ENCODE results near the gene PITX2.

Gene PITX2

DNA sequence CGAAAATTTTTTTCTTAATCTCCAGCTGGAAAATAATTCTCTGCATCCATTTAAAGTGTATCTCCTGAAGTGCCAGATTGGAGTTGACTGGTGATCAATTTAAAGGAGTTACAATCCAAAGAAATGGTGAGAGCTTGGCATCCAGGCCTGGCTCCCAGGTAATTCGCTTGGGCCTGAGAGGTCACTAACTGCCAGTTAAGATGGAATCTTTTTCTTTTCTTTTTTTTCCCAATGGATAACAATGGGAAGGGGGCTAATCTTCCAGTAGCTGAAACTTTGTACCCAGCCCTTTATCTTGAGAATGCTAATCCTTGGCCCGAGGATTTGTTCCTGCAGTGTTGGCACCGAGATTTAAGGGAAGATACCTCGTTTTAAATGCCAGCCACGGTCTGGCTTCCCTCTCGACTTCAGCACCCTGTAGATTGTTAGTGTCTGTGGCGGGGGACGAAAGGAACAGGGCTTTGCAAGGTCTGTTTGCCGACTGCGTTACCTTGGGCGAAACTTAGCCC, 13.3 kb upstream of the PITX2 start:
- TF ChIP-seq, protein P1, sequence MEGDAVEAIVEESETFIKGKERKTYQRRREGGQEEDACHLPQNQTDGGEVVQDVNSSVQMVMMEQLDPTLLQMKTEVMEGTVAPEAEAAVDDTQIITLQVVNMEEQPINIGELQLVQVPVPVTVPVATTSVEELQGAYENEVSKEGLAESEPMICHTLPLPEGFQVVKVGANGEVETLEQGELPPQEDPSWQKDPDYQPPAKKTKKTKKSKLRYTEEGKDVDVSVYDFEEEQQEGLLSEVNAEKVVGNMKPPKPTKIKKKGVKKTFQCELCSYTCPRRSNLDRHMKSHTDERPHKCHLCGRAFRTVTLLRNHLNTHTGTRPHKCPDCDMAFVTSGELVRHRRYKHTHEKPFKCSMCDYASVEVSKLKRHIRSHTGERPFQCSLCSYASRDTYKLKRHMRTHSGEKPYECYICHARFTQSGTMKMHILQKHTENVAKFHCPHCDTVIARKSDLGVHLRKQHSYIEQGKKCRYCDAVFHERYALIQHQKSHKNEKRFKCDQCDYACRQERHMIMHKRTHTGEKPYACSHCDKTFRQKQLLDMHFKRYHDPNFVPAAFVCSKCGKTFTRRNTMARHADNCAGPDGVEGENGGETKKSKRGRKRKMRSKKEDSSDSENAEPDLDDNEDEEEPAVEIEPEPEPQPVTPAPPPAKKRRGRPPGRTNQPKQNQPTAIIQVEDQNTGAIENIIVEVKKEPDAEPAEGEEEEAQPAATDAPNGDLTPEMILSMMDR (IDR thresholded peaks at IDR 0.05; ENCODE audit: insufficient read depth, missing control alignments) = no peak
- DNase-seq (ENCODE audit: insufficient read length, low spot score) (no peak), FAIRE-seq (no peak)

DNA sequence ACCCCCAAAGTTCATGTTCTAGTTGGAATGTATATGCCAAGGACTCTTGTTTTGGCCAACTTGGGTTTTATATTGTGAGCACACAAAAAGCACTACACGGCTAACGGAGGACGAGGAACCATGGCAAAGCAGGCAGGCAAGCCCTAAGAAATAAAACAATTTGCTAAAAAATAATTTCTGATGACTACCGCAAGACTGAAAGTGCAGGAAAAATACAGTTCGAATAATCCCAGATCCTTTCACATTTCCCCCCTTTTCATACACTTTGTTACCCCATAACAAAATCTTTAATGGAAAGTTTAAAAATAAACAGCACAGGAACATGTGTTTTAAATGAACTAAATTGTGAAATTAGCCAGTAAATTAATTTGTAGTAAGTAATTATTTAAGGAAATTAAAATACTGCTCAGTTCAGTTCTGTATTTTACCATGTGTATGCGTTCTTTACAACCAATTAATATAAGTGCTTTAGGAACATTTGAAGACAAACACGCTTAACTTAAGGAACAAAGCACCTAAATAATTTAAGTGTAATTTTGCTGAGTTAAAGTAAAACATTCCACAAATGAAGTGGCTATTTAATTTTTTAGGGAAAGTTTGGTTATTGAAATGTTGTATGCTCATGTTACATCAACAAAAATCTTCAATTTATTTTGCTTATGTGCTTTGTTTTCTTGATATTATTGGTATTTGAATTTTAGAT, 12.4 kb upstream of the PITX2 start:
- DNase-seq (ENCODE audit: insufficient read length, low spot score) (no peak), FAIRE-seq (no peak)
- TF ChIP-seq, protein P1 (IDR thresholded peaks at IDR 0.05; ENCODE audit: insufficient read depth, missing control alignments) = no peak

DNA sequence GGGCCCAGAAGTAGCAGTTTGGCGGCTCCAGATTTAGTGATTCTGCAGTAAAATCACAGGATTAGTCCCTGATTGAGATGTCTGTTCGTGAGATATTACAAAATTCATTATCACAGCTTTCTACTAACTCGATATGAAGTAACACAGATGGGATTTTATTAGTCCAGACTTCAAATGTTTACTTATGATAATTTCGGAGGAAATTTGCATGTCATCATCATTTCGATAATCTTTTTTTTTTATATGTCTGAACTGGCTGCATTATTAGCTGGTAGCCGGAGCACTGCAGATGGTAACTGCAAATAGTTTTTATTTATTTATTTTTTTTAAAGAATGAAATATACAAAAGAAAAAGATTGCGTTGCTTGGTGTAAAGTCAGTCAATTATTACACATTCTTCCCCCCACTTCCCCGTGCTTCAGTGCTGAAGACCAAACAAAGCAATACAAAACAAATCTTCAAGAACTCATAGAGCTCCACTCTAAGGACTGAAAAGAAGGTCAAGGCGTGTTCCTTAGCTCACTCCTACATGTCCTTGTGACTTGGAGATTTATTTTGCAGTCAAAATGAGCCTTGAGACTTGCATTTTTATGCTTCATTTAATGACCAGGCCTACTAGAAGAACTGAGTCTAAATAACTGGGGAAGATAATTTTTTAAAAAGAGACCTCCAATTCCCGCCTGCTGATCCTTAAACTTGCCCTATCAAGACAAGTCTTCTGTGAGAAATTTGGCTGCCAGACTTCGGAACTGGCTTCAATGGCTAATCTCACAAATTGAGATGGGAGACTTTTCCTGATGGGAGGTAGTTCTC, 11.7 kb upstream of the PITX2 start:
- TF ChIP-seq, protein P1 (IDR thresholded peaks at IDR 0.05; ENCODE audit: insufficient read depth, missing control alignments) = no peak
- DNase-seq (ENCODE audit: insufficient read length, low spot score) (no peak), FAIRE-seq (no peak)

DNA sequence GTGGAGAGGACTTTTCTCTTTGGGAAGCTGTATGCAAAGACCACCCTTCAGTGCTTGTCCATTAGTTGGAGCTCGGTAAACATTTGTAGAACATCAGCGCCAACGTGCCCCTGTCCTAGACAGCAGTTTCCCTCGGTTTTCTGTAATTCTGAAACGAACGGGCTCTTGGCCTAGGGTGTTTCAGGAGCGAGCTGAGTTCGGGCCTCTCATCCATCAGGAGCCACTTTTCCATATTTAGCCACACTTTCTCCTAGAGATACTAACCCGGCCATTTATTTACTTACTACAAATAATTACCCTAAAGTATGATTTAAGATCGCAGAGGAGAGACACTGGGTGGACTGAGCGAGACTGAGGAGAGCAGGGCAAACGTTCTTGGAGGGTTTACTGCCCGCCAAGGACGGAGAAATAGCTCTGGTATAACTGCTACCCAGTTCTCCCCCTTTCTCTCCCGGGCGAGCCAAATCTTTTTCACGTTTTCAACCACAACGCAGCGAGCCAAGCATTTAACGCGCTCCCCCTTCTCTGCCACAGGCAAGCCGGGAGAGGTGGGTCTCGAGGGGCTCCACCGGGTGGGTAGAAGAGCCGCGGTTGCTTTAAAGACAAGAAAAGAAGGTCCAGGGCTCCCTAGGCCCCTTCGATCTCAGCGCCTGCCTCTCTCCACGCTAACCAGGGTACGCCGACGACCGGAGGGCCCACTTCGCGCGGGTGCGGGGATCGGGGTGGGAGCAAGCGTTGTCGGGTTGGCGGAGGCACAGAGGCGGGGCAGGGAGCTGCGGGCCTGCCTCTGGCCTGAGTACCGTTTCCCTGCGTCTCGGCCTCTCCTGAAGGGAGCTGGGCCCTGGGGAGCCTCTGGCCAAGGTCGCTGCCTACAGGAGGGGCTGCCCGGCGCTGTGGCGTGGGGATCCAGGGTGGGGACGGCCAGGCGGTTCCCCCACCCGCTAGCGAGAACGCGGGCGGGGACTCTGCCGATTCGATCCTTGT, 10.8 kb upstream of the PITX2 start:
- FAIRE-seq (no peak), DNase-seq (ENCODE audit: insufficient read length, low spot score) (no peak)

DNA sequence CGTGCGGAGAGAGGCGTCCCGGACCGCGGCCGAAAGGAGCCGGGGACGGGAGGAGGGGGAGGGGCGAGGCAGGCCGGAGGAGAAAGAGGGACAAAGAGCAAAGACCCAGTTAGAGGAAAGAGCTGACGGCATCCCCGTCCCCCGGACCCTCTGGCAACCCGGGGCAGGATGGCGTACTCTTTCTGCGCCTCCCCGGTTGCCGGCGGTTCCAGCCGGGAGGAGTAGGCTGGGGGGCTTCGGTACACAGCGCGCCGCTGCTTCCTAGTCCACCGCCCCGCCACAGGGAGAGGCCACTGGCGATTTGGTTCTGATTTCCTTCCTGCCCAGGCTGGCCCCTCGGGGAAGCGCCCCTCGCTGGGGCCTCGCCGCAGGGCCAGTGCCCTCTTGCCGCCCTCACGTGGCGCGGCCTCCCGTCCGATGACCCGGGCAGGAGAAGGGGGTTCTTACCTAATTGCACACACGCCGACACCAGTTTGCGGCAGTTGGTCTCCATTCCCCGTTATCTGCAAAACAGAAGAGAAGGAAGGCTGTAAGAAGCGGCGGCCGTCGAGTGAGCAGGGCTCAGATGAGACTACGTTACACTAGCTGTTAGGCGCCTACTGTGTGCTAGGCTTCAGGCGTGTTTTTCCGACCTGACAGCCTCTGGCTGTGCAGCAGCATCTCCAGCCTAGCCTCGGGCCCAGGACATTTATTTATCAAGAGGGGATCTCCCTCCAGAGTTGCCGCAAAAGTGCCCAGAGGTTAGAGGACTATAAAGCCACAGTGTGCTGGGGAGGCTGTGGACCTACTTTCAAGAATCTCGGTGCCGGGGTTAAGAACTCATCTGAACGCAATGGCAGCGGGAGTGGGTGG, 9.9 kb upstream of the PITX2 start:
- TF ChIP-seq, protein P1 (IDR thresholded peaks at IDR 0.05; ENCODE audit: insufficient read depth, missing control alignments) = no peak
- FAIRE-seq (no peak), DNase-seq (ENCODE audit: insufficient read length, low spot score) (no peak)

More for the DNA sequence above, 10.8 kb upstream of the PITX2 start:
- TF ChIP-seq, protein P1 (IDR thresholded peaks at IDR 0.05; ENCODE audit: insufficient read depth, missing control alignments) = no peak
